AG08396 (cell line): ENCODE data around the gene UBE2J2.

Experiments used
- DNase-seq: peaks from one replicate; pipeline ENCODE4 v3.0.0; 2012; ENCODE audit warnings: low spot score, mixed read lengths

Gene UBE2J2

GRCh38 chr1:1226566-1227362, 46.9 kb downstream of the UBE2J2 start:
- no peak for DNase-seq

GRCh38 chr1:1225913-1226312, 47.7 kb downstream of the UBE2J2 start:
- DNase-seq: no peak

- no peak for DNase-seq
Measured at GRCh38 chr1:1225238-1225845, 48.3 kb downstream of the UBE2J2 start.

- no peak for DNase-seq
Measured at GRCh38 chr1:1223891-1224290, 49.8 kb downstream of the UBE2J2 start.

- no peak for DNase-seq
Measured at GRCh38 chr1:1223321-1223720, 50.3 kb downstream of the UBE2J2 start.

GRCh38 chr1:1222575-1223225, 51.0 kb downstream of the UBE2J2 start:
- no peak for DNase-seq

- no peak for DNase-seq
Measured at GRCh38 chr1:1221887-1222574, 51.6 kb downstream of the UBE2J2 start.

GRCh38 chr1:1220197-1220596, 53.5 kb downstream of the UBE2J2 start:
- no peak for DNase-seq

GRCh38 chr1:1219341-1219740, 54.3 kb downstream of the UBE2J2 start:
- no peak for DNase-seq

GRCh38 chr1:1218524-1219200, 55.0 kb downstream of the UBE2J2 start:
- no peak for DNase-seq

- DNase-seq: no peak
Measured at GRCh38 chr1:1217621-1218523, 55.8 kb downstream of the UBE2J2 start.

GRCh38 chr1:1216770-1217620, 56.7 kb downstream of the UBE2J2 start:
- DNase-seq: no peak

GRCh38 chr1:1215881-1216605, 57.6 kb downstream of the UBE2J2 start:
- no peak for DNase-seq

GRCh38 chr1:1215080-1215676, 58.5 kb downstream of the UBE2J2 start:
- DNase-seq: no peak

- DNase-seq: no peak
Measured at GRCh38 chr1:1213345-1214265, 60.0 kb downstream of the UBE2J2 start, which contains the start of gene TNFRSF4. Gene TNFRSF4 (minus strand): TSS chr1:1214153. CDS start chr1:1214127, 26 bp downstream.

GRCh38 chr1:1212780-1213344, 60.8 kb downstream of the UBE2J2 start:
- no peak for DNase-seq
